ENCODE data around the gene DCTPP1.

GRCh38 chr16:30476991-30477390 is 47.2 kb upstream of the DCTPP1 start:
- TF ChIP-seq, protein P1, sequence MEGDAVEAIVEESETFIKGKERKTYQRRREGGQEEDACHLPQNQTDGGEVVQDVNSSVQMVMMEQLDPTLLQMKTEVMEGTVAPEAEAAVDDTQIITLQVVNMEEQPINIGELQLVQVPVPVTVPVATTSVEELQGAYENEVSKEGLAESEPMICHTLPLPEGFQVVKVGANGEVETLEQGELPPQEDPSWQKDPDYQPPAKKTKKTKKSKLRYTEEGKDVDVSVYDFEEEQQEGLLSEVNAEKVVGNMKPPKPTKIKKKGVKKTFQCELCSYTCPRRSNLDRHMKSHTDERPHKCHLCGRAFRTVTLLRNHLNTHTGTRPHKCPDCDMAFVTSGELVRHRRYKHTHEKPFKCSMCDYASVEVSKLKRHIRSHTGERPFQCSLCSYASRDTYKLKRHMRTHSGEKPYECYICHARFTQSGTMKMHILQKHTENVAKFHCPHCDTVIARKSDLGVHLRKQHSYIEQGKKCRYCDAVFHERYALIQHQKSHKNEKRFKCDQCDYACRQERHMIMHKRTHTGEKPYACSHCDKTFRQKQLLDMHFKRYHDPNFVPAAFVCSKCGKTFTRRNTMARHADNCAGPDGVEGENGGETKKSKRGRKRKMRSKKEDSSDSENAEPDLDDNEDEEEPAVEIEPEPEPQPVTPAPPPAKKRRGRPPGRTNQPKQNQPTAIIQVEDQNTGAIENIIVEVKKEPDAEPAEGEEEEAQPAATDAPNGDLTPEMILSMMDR (conservative IDR thresholded peaks at IDR 0.05): no peak
- TF ChIP-seq EZH2 (IDR thresholded peaks at IDR 0.05; ENCODE audit: low read depth): no peak

All from PC-9 (cell line).